NCI-H82 treated with DMSO at 0.1 percent for 48 hours (cell line): ENCODE data around the gene PRMT7.

Experiments used
- DNase-seq: peaks from one replicate; lab custom pipeline; 2025; ENCODE audit not compliant: unreplicated experiment; lab: John Stamatoyannopoulos, UW

The PRMT7 gene

GRCh38 chr16:68373528-68374245, 62.9 kb downstream of the PRMT7 start:
- no peak for DNase-seq

- no peak for DNase-seq
These were observed 63.5 kb downstream of the PRMT7 start for GRCh38 chr16:68374246-68374805.

GRCh38 chr16:68374961-68375660, 64.3 kb downstream of the PRMT7 start:
- DNase-seq, result no peak

- DNase-seq, result no peak
These were observed 65.2 kb downstream of the PRMT7 start for GRCh38 chr16:68375801-68376536.

GRCh38 chr16:68376590-68376989, 65.8 kb downstream of the PRMT7 start:
- DNase-seq, result no peak

GRCh38 chr16:68377221-68377620, 66.4 kb downstream of the PRMT7 start:
- DNase-seq, result no peak

- no peak for DNase-seq
These were observed 67.0 kb downstream of the PRMT7 start for GRCh38 chr16:68377667-68378393.

- DNase-seq, result no peak
These were observed 67.9 kb downstream of the PRMT7 start for GRCh38 chr16:68378436-68379415.

- no peak for DNase-seq
These were observed 68.9 kb downstream of the PRMT7 start for GRCh38 chr16:68379472-68380347.

- DNase-seq, result no peak
These were observed 69.5 kb downstream of the PRMT7 start for GRCh38 chr16:68380348-68380670.

GRCh38 chr16:68380676-68381362, 70.0 kb downstream of the PRMT7 start:
- no peak for DNase-seq

GRCh38 chr16:68381363-68381724, 70.5 kb downstream of the PRMT7 start:
- DNase-seq, result no peak

GRCh38 chr16:68382296-68382718, 71.5 kb downstream of the PRMT7 start:
- no peak for DNase-seq

- DNase-seq, result no peak
These were observed 73.0 kb downstream of the PRMT7 start for GRCh38 chr16:68383858-68384257.

GRCh38 chr16:68384288-68385161, 73.7 kb downstream of the PRMT7 start:
- DNase-seq, result no peak

GRCh38 chr16:68385371-68385770, 74.6 kb downstream of the PRMT7 start:
- no peak for DNase-seq

- no peak for DNase-seq
These were observed 75.8 kb downstream of the PRMT7 start for GRCh38 chr16:68386628-68387027.
